HG02970 (cell line): ENCODE data around the gene SRCIN1.

Experiments
- ATAC-seq: cut with Tn5 transposase; IDR thresholded peaks from one replicate; pipeline ENCODE4 v1.9.1; 2021; ENCODE audit warnings: mild to moderate bottlenecking, moderate library complexity, moderate number of reproducible peaks; ENCODE audit not compliant: unreplicated experiment, low FRiP score

Gene SRCIN1

GRCh38 chr17:38566666-38567031, 39.1 kb downstream of the SRCIN1 start:
- no peak for ATAC-seq

GRCh38 chr17:38565853-38566665, 39.7 kb downstream of the SRCIN1 start:
- no peak for ATAC-seq

- ATAC-seq, result no peak
Measured at GRCh38 chr17:38564869-38565268, 40.9 kb downstream of the SRCIN1 start.

- ATAC-seq, result no peak
Measured at GRCh38 chr17:38564254-38564837, 41.4 kb downstream of the SRCIN1 start.

- no peak for ATAC-seq
Measured at GRCh38 chr17:38563362-38564253, 42.1 kb downstream of the SRCIN1 start.

GRCh38 chr17:38562903-38563302, 42.8 kb downstream of the SRCIN1 start:
- no peak for ATAC-seq

- ATAC-seq, result no peak
Measured at GRCh38 chr17:38562215-38562569, 43.6 kb downstream of the SRCIN1 start.

GRCh38 chr17:38561416-38562214, 44.1 kb downstream of the SRCIN1 start:
- ATAC-seq, result no peak

- no peak for ATAC-seq
Measured at GRCh38 chr17:38560503-38561318, 45.0 kb downstream of the SRCIN1 start.

GRCh38 chr17:38559880-38560230, 45.9 kb downstream of the SRCIN1 start:
- ATAC-seq, result no peak

GRCh38 chr17:38559051-38559879, 46.5 kb downstream of the SRCIN1 start:
- ATAC-seq, result no peak

GRCh38 chr17:38558728-38559050, 47.1 kb downstream of the SRCIN1 start:
- no peak for ATAC-seq

- peak; percentile 68 for ATAC-seq
Measured at GRCh38 chr17:38557836-38558727, 47.7 kb downstream of the SRCIN1 start.

GRCh38 chr17:38557396-38557795, 48.4 kb downstream of the SRCIN1 start:
- ATAC-seq, result no peak

GRCh38 chr17:38556239-38556638, 49.5 kb downstream of the SRCIN1 start:
- ATAC-seq, result no peak

GRCh38 chr17:38554430-38555350, 51.1 kb downstream of the SRCIN1 start:
- ATAC-seq, result no peak

GRCh38 chr17:38552343-38552742, 53.4 kb downstream of the SRCIN1 start:
- ATAC-seq, result no peak
